GM12864 (cell line): Measurements from ENCODE around the gene CT47C1.
A peak's percentile ranks its signal among the peaks of the same experiment; 100 is the strongest.

Experiments
- DNase-seq: peaks from one replicate; pipeline ENCODE4 v3.0.0-alpha.2; 2011; ENCODE audit warnings: low read depth
- H3K4me3 ChIP-seq: 2 replicates; pipeline ENCODE4 v1.5.1; 2011; ENCODE audit warnings: mild to moderate bottlenecking, low read depth, low read length, control low read depth
- CTCF ChIP-seq: IDR thresholded peaks from 2 replicates; pipeline ENCODE4 v1.5.1; 2011; ENCODE audit warnings: low read depth, mild to moderate bottlenecking, moderate library complexity, low read length, control low read depth, inconsistent platforms; ENCODE audit errors: missing control alignments

The CT47C1 gene

GRCh38 chrX:119093991-119094735, 21.4 kb downstream of the CT47C1 start:
- no peak for DNase-seq
- TF ChIP-seq CTCF = no peak
- H3K4me3 ChIP-seq = no peak overlapping the region

- no peak for DNase-seq
- TF ChIP-seq CTCF = no peak
- H3K4me3 ChIP-seq = no peak overlapping the region
Observed at GRCh38 chrX:119094819-119095218, 22.0 kb downstream of the CT47C1 start.

- no peak overlapping the region for H3K4me3 ChIP-seq
- DNase-seq = no peak
- TF ChIP-seq CTCF = no peak
Observed at GRCh38 chrX:119095936-119096335, 23.1 kb downstream of the CT47C1 start.

- DNase-seq = no peak
- TF ChIP-seq CTCF = no peak
- no peak overlapping the region for H3K4me3 ChIP-seq
Observed at GRCh38 chrX:119101168-119101567, 28.4 kb downstream of the CT47C1 start.

GRCh38 chrX:119105826-119106225, 33.0 kb downstream of the CT47C1 start:
- no peak for TF ChIP-seq CTCF
- H3K4me3 ChIP-seq = no peak overlapping the region
- DNase-seq = no peak

GRCh38 chrX:119107206-119107605, 34.4 kb downstream of the CT47C1 start:
- no peak for TF ChIP-seq CTCF
- no peak for DNase-seq
- no peak overlapping the region for H3K4me3 ChIP-seq

GRCh38 chrX:119118780-119119395, 46.1 kb downstream of the CT47C1 start:
- DNase-seq = peak; percentile 5
- TF ChIP-seq CTCF = peak; percentile 81
- H3K4me3 ChIP-seq = no peak overlapping the region
